H1 (cell line): ENCODE results near the gene MFRP. TPM values are rescaled to one million over a fixed set of nuclear protein-coding genes. Genes with fewer than 3 reads are reported as not detected.

ENCODE experiments used
- CBX8 ChIP-seq: fragments of 300-800, 300-1000 bp; sonication (generic); IDR thresholded peaks from 2 replicates; pipeline ENCODE4 v1.7.1; 2016; ENCODE audit warnings: low read depth, low read length, borderline replicate concordance
- CTBP2 ChIP-seq: IDR thresholded peaks from 2 replicates; pipeline ENCODE4 v1.7.0; 2011; ENCODE audit warnings: borderline replicate concordance, mild to moderate bottlenecking, moderate library complexity, mixed read lengths, low read length; ENCODE audit not compliant: insufficient read depth, insufficient read length
- EP300 ChIP-seq, 2 experiments: IDR thresholded peaks; 1 replicate in 1 of 2; 2 replicates in 1 of 2; pipeline ENCODE4 v1.6.1; 2011 to 2012; ENCODE audit warnings: low read depth in 2 of 2, low read length in 2 of 2, mild to moderate bottlenecking in 2 of 2, borderline replicate concordance in 1 of 2, inconsistent platforms in 1 of 2, moderate library complexity in 1 of 2
- EZH2 ChIP-seq: fragments of 200-600 bp; sonication (generic); IDR thresholded peaks from 2 replicates; pipeline ENCODE4 v1.7.1; 2012; ENCODE audit warnings: low read depth, mild to moderate bottlenecking, moderate library complexity, low read length, inconsistent platforms; ENCODE audit not compliant: severe bottlenecking
- HDAC2 ChIP-seq, 2 experiments: fragments of 300-600 bp in 1 of 2; sonication (generic) in 1 of 2; IDR thresholded peaks; 2 replicates each; pipeline ENCODE4 v1.6.1; 2011 to 2012; ENCODE audit warnings: low read depth in 2 of 2, low read length in 2 of 2, mild to moderate bottlenecking in 2 of 2, moderate library complexity in 2 of 2, borderline replicate concordance in 1 of 2, inconsistent platforms in 1 of 2
- PHF8 ChIP-seq: fragments of 200-600 bp; sonication (generic); conservative IDR thresholded peaks from 2 replicates; pipeline ENCODE4 v1.7.1; 2012; ENCODE audit warnings: low read depth, mild to moderate bottlenecking, inconsistent platforms, low read length, moderate library complexity
- SRF ChIP-seq: IDR thresholded peaks from 2 replicates; pipeline ENCODE4 v1.6.1; 2011; ENCODE audit warnings: mild to moderate bottlenecking, low read depth, low read length, moderate library complexity
- polyA plus RNA-seq, 7 experiments: library from polyadenylated mRNA; depleted of rRNA in 3 of 7; stranded (reverse) in 5 of 7; unstranded in 2 of 7; fragments of >200 nt in 5 of 7; fragments of 200-250 nt in 2 of 7; gene quantifications; 1 replicate in 5 of 7; 2 replicates in 1 of 7; 4 replicates in 1 of 7; pipeline versions ENCODE4 v1.2.1 to v1.2.3, GENCODE V29; 2011 to 2013; ENCODE audit warnings: missing spikeins in 2 of 7, mixed read lengths in 2 of 7
- total RNA-seq: library from RNA; stranded (reverse); fragmentation: NEBNext Ultra II Directional; extraction: Animal tissue kit (Norgen Biotek cat#: 25700); gene quantifications from 2 replicates; pipeline ENCODE4 v1.2.1, GENCODE V29; 2021

MFRP gene
- total and polyA plus RNA-seq, 2 of the 8 experiments (the other 6 are each of a cell fraction or from before 2014, with no cell fraction given): 0.02 TPM; not detected in 1

DNA sequence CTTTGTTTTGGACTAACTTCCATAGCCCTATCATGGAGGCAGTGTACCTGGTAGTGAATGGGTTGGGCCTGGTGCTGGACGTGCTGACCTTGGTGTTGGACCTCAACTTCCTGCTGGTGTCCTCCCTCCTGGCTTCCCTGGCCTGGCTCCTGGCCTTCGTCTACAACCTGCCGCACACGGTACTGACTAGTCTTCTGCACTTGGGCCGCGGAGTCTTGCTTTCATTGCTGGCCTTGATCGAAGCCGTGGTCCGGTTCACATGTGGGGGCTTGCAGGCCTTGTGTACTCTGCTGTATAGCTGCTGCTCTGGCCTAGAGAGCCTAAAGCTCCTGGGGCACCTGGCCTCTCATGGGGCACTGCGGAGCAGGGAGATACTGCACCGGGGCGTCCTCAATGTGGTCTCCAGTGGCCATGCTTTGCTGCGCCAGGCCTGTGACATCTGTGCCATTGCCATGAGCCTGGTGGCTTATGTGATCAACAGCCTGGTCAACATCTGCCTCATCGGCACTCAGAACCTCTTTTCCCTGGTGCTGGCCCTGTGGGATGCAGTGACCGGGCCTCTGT lies 11.3 kb downstream of the MFRP start (continued):
- TF ChIP-seq EP300 (IDR thresholded peaks at IDR 0.05; ENCODE audit: borderline replicate concordance in 1 of 2, low read depth in 2 of 2, low read length in 2 of 2) (no peak), PHF8 (no peak), CTBP2 (no peak), HDAC2 (IDR thresholded peaks at IDR 0.05; ENCODE audit: borderline replicate concordance in 1 of 2, low read depth in 2 of 2, low read length in 2 of 2) (no peak), EZH2 (no peak), SRF (no peak), CBX8 (no peak)
